PC-9 (cell line): Measurements from ENCODE around the gene PCSK1N.

Source experiments
- EZH2 ChIP-seq: fragments of 200-600 bp; sonication (generic); IDR thresholded peaks from 2 replicates; pipeline ENCODE4 v1.8.0; 2017; ENCODE audit warnings: antibody characterized with exemption, low read depth
- TF ChIP-seq, protein P1 (sequence below): fragments of 200-600 bp; sonication (generic); conservative IDR thresholded peaks from 2 replicates; pipeline ENCODE4 v1.6.1; 2017; ENCODE audit warnings: mixed run types, antibody characterized with exemption, mild to moderate bottlenecking, moderate library complexity

DNA sequence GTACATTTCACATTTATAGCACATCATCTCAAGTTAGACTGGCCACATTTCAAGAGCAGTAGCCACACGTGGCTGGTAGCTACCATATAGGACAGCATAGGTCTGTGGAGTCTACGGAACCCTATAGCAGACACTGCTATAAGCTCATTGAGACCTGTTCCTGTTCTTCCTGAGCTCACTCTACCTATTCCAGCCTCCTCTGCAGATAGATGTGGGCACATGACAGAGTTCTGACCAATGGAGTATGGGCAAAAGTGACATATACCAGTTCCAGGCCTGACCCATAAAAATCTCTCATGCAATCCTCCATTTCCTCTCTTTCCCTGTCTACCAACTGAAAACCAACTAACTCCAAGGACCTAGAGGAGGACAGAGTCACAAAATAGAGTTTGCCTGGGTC is 37.1 kb downstream of the PCSK1N start:
- TF ChIP-seq, protein P1, sequence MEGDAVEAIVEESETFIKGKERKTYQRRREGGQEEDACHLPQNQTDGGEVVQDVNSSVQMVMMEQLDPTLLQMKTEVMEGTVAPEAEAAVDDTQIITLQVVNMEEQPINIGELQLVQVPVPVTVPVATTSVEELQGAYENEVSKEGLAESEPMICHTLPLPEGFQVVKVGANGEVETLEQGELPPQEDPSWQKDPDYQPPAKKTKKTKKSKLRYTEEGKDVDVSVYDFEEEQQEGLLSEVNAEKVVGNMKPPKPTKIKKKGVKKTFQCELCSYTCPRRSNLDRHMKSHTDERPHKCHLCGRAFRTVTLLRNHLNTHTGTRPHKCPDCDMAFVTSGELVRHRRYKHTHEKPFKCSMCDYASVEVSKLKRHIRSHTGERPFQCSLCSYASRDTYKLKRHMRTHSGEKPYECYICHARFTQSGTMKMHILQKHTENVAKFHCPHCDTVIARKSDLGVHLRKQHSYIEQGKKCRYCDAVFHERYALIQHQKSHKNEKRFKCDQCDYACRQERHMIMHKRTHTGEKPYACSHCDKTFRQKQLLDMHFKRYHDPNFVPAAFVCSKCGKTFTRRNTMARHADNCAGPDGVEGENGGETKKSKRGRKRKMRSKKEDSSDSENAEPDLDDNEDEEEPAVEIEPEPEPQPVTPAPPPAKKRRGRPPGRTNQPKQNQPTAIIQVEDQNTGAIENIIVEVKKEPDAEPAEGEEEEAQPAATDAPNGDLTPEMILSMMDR = no peak
- no peak for TF ChIP-seq EZH2
